ENCODE results near the gene OFD1.

OFD1 gene

GRCh38 chrX:13793897-13794296, 59.3 kb downstream of the OFD1 start:
- Histone ChIP-seq H3K9me3 (ENCODE audit: insufficient read depth, low read length) (no peaks in the 10 kb centered on the region), H3K27me3 (ENCODE audit: low read length) (no peaks in the 10 kb centered on the region), H3K9ac (ENCODE audit: low read length) (no peak overlapping the region), H3K79me2 (ENCODE audit: insufficient read depth, low read length) (no peaks in the 10 kb centered on the region), H3K36me3 (ENCODE audit: low read length) (no peaks in the 10 kb centered on the region), H3K4me3 (ENCODE audit: insufficient read depth, low read length, poor library complexity, severe bottlenecking) (no peak overlapping the region), H3K9me2 (replicated peaks; ENCODE audit: insufficient read depth, low read length) (no peaks in the 10 kb centered on the region), H3K27ac (ENCODE audit: low read depth, low read length) (no peak overlapping the region), H3K4me2 (ENCODE audit: low read depth, low read length, poor library complexity, severe bottlenecking) (no peak overlapping the region), H2AFZ (ENCODE audit: low read depth, low read length, severe bottlenecking) (no peak overlapping the region), H3F3A (ENCODE audit: insufficient read depth) (no peaks in the 10 kb centered on the region), H4K20me1 (ENCODE audit: low read depth, low read length) (no peaks in the 10 kb centered on the region)
- TF ChIP-seq EZH2phosphoT487 (conservative IDR thresholded peaks at IDR 0.05; ENCODE audit: low read length) (no peak), CTCF (IDR thresholded peaks at IDR 0.05; ENCODE audit: insufficient read depth, low read length, poor library complexity, severe bottlenecking) (no peak)

- Histone ChIP-seq H2AFZ (ENCODE audit: low read depth, low read length, severe bottlenecking) (no peak overlapping the region), H3K9me3 (ENCODE audit: insufficient read depth, low read length) (no peaks in the 10 kb centered on the region), H3K27ac (ENCODE audit: low read depth, low read length) (no peak overlapping the region), H3K9me2 (replicated peaks; ENCODE audit: insufficient read depth, low read length) (no peaks in the 10 kb centered on the region), H3K4me3 (ENCODE audit: insufficient read depth, low read length, poor library complexity, severe bottlenecking) (no peak overlapping the region), H3K4me2 (ENCODE audit: low read depth, low read length, poor library complexity, severe bottlenecking) (no peak overlapping the region), H3K36me3 (ENCODE audit: low read length) (no peaks in the 10 kb centered on the region), H3F3A (ENCODE audit: insufficient read depth) (no peaks in the 10 kb centered on the region), H4K20me1 (ENCODE audit: low read depth, low read length) (no peaks in the 10 kb centered on the region), H3K27me3 (ENCODE audit: low read length) (no peaks in the 10 kb centered on the region), H3K79me2 (ENCODE audit: insufficient read depth, low read length) (no peaks in the 10 kb centered on the region), H3K9ac (ENCODE audit: low read length) (no peak overlapping the region)
- TF ChIP-seq EZH2phosphoT487 (conservative IDR thresholded peaks at IDR 0.05; ENCODE audit: low read length) = no peak
- TF ChIP-seq CTCF (IDR thresholded peaks at IDR 0.05; ENCODE audit: insufficient read depth, low read length, poor library complexity, severe bottlenecking) = no peak
Measured at GRCh38 chrX:13794417-13794816, 59.9 kb downstream of the OFD1 start.

- no peak overlapping the region for H3K4me3 ChIP-seq (ENCODE audit: insufficient read depth, low read length, poor library complexity, severe bottlenecking)
- H3K79me2 ChIP-seq (ENCODE audit: insufficient read depth, low read length) = no peaks in the 10 kb centered on the region
- TF ChIP-seq EZH2phosphoT487 (conservative IDR thresholded peaks at IDR 0.05; ENCODE audit: low read length) = no peak
- no peak for TF ChIP-seq CTCF (IDR thresholded peaks at IDR 0.05; ENCODE audit: insufficient read depth, low read length, poor library complexity, severe bottlenecking)
- H3F3A ChIP-seq (ENCODE audit: insufficient read depth) = no peaks in the 10 kb centered on the region
- no peaks in the 10 kb centered on the region for H3K27me3 ChIP-seq (ENCODE audit: low read length)
- H3K9me3 ChIP-seq (ENCODE audit: insufficient read depth, low read length) = no peaks in the 10 kb centered on the region
- H4K20me1 ChIP-seq (ENCODE audit: low read depth, low read length) = no peaks in the 10 kb centered on the region
- no peaks in the 10 kb centered on the region for H3K9me2 ChIP-seq (replicated peaks; ENCODE audit: insufficient read depth, low read length)
- H2AFZ ChIP-seq (ENCODE audit: low read depth, low read length, severe bottlenecking) = no peak overlapping the region
- H3K4me2 ChIP-seq (ENCODE audit: low read depth, low read length, poor library complexity, severe bottlenecking) = no peak overlapping the region
- H3K27ac ChIP-seq (ENCODE audit: low read depth, low read length) = no peak overlapping the region
- no peaks in the 10 kb centered on the region for H3K36me3 ChIP-seq (ENCODE audit: low read length)
- H3K9ac ChIP-seq (ENCODE audit: low read length) = no peak overlapping the region
Measured at GRCh38 chrX:13797512-13797911, 63.0 kb downstream of the OFD1 start.

Data from SU-DHL-6 (cell line).